Measurements from ENCODE around the gene HYCC1.

Gene HYCC1

DNA sequence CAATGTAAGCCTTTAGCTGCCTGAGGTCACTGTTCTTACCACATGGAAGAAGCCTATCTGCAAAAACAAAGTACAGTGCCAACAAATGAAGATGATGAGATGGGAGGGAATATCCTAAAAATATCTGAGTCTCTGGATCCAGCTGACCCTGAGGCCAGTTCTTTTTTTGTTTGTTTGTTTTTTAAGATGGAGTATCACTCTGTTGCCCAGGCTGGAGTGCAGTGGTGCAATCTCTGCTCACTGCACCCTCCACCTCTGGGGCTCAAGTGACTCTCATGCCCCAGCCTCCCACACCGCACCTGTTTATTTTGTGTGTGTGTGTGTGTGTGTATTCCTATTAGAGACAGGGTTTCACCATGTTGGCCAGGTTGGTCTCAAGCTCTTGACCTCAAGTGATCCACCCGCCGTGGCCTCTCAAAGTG lies 44.9 kb downstream of the HYCC1 start:
- TF ChIP-seq, protein P1, sequence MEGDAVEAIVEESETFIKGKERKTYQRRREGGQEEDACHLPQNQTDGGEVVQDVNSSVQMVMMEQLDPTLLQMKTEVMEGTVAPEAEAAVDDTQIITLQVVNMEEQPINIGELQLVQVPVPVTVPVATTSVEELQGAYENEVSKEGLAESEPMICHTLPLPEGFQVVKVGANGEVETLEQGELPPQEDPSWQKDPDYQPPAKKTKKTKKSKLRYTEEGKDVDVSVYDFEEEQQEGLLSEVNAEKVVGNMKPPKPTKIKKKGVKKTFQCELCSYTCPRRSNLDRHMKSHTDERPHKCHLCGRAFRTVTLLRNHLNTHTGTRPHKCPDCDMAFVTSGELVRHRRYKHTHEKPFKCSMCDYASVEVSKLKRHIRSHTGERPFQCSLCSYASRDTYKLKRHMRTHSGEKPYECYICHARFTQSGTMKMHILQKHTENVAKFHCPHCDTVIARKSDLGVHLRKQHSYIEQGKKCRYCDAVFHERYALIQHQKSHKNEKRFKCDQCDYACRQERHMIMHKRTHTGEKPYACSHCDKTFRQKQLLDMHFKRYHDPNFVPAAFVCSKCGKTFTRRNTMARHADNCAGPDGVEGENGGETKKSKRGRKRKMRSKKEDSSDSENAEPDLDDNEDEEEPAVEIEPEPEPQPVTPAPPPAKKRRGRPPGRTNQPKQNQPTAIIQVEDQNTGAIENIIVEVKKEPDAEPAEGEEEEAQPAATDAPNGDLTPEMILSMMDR (IDR thresholded peaks at IDR 0.05; ENCODE audit: insufficient read depth, low read length, poor library complexity, severe bottlenecking), result no peak
- H3K27me3 ChIP-seq (replicated peaks; ENCODE audit: control insufficient read depth, insufficient read depth, low read length), result no peaks in the 10 kb centered on the region
- no peak overlapping the region for H3K4me3 ChIP-seq (replicated peaks; ENCODE audit: low read depth, low read length)
- no peak for DNase-seq (ENCODE audit: extremely low read depth, insufficient read length)
- no peaks in the 10 kb centered on the region for H3K36me3 ChIP-seq (ENCODE audit: control insufficient read depth, insufficient read depth, low read length)

Measured in GM06990 (cell line).